Panc1 (cell line): ENCODE data around the gene CLDN22. TPM values are rescaled to one million over a fixed set of nuclear protein-coding genes. Genes with fewer than 3 reads are reported as not detected.

Experiments used
- ATAC-seq: fragments of 200-7000 bp; cut with Tn5 transposase; 2 replicates; pipeline ENCODE4 v1.9.1; 2020; ENCODE audit warnings: mild to moderate bottlenecking, moderate library complexity
- BruUV-seq: library from RNA; stranded (reverse); fragments of 400-500 nt; replicated peaks from 2 replicates; lab custom pipeline; 2021; lab: Mats Ljungman, UMichigan
- CTCF ChIA-PET: fragments of 300-600 bp; sonication (Branson Sonifier 250); formaldehyde crosslinking; loops from one replicate; lab custom pipeline; 2022; ENCODE audit warnings: antibody characterized with exemption; lab: Charles Lee
- POLR2A ChIA-PET: fragments of 300-600 bp; sonication (Branson Sonifier 250); formaldehyde crosslinking; loops from one replicate; lab custom pipeline; 2022; ENCODE audit warnings: antibody characterized with exemption; lab: Charles Lee
- DNase-seq: peaks from one replicate; pipeline ENCODE4 v3.0.0-alpha.2; 2010; ENCODE audit warnings: low read depth, low spot score
- H3K27ac ChIP-seq: 2 replicates; pipeline ENCODE4 v1.5.1; 2011; ENCODE audit warnings: mild to moderate bottlenecking, low read length, inconsistent platforms
- H3K27me3 ChIP-seq: fragments of 200-500 bp; sonication (Bioruptor generic); 2 replicates; pipeline ENCODE4 v1.6.0; 2014; ENCODE audit warnings: low read length, inconsistent platforms; ENCODE audit not compliant: control insufficient read depth, insufficient read depth
- H3K36me3 ChIP-seq: fragments of 200-500 bp; sonication (Bioruptor generic); 2 replicates; pipeline ENCODE4 v1.5.1; 2014; ENCODE audit warnings: inconsistent platforms, mild to moderate bottlenecking, low read length, moderate library complexity; ENCODE audit not compliant: control insufficient read depth, insufficient read depth
- H3K4me1 ChIP-seq: 2 replicates; pipeline ENCODE4 v1.5.1; 2011; ENCODE audit warnings: inconsistent platforms, mild to moderate bottlenecking, low read length, moderate library complexity; ENCODE audit not compliant: control insufficient read depth, insufficient read depth
- H3K4me3 ChIP-seq, 2 experiments: 2 replicates each; pipeline ENCODE4 v1.5.1; 2011 to 2012; ENCODE audit warnings: low read depth in 2 of 2, low read length in 2 of 2, mild to moderate bottlenecking in 2 of 2, inconsistent platforms in 1 of 2, moderate library complexity in 1 of 2
- H3K9me3 ChIP-seq: fragments of 200-500 bp; sonication (Bioruptor generic); 2 replicates; pipeline ENCODE4 v1.5.1; 2014; ENCODE audit warnings: low read depth, mild to moderate bottlenecking, inconsistent platforms, low read length, moderate library complexity; ENCODE audit not compliant: control insufficient read depth, insufficient read depth
- CTCF ChIP-seq: fragments of 450-650 bp; IDR thresholded peaks from 2 replicates; pipeline ENCODE4 v1.5.1; 2017; ENCODE audit warnings: mild to moderate bottlenecking
- POLR2AphosphoS5 ChIP-seq: IDR thresholded peaks from 2 replicates; pipeline ENCODE4 v1.6.1; 2012; ENCODE audit warnings: mild to moderate bottlenecking, low read depth, low read length, moderate library complexity
- SIN3A ChIP-seq: IDR thresholded peaks from 2 replicates; pipeline ENCODE4 v1.6.1; 2012; ENCODE audit warnings: low read depth, mild to moderate bottlenecking, low read length, moderate library complexity, borderline replicate concordance; ENCODE audit not compliant: insufficient read depth
- TCF7L2 ChIP-seq: IDR thresholded peaks from 2 replicates; pipeline ENCODE4 v1.6.1; 2011; ENCODE audit warnings: mild to moderate bottlenecking, low read depth, low read length, inconsistent platforms
- in situ Hi-C: cut with HindIII; loops from 2 replicates; pipeline ENCODE4 v1.10.0; 2016; ENCODE audit warnings: low sequenced_read_pairs, low pct_unique_long_range_greater_than_20kb
- intact Hi-C: fragments of 100-400 bp; cut with micrococcal nuclease; formaldehyde crosslinking; loops from one replicate; pipeline ENCODE4 v1.10.0; 2022; ENCODE audit not compliant: unreplicated experiment
- total RNA-seq: library from RNA; stranded (reverse); gene quantifications from one replicate; pipeline ENCODE4 v1.2.1, GENCODE V29; 2021; ENCODE audit not compliant: unreplicated experiment
- TF ChIP-seq, protein P1 (sequence below), 2 experiments: IDR thresholded peaks; 2 replicates each; pipeline ENCODE4 v1.6.1; 2011 to 2012; ENCODE audit warnings: low read depth in 2 of 2, control low read depth in 1 of 2, low read length in 1 of 2, mild to moderate bottlenecking in 1 of 2, moderate library complexity in 1 of 2; ENCODE audit not compliant: insufficient read depth in 1 of 2

CLDN22 gene
- total RNA-seq, 1 experiment from 2014 or later: not detected

- no peak for DNase-seq
- no peak overlapping the region for H3K4me3 ChIP-seq
- H3K4me1 ChIP-seq: no peaks in the 10 kb centered on the region
- H3K27ac ChIP-seq: no peak overlapping the region
- intact Hi-C loops (no loop called here), in situ Hi-C loops (no loop called here)
- POLR2A ChIA-PET: no interaction called here
- TF ChIP-seq CTCF: no peak
- TF ChIP-seq, protein P1, sequence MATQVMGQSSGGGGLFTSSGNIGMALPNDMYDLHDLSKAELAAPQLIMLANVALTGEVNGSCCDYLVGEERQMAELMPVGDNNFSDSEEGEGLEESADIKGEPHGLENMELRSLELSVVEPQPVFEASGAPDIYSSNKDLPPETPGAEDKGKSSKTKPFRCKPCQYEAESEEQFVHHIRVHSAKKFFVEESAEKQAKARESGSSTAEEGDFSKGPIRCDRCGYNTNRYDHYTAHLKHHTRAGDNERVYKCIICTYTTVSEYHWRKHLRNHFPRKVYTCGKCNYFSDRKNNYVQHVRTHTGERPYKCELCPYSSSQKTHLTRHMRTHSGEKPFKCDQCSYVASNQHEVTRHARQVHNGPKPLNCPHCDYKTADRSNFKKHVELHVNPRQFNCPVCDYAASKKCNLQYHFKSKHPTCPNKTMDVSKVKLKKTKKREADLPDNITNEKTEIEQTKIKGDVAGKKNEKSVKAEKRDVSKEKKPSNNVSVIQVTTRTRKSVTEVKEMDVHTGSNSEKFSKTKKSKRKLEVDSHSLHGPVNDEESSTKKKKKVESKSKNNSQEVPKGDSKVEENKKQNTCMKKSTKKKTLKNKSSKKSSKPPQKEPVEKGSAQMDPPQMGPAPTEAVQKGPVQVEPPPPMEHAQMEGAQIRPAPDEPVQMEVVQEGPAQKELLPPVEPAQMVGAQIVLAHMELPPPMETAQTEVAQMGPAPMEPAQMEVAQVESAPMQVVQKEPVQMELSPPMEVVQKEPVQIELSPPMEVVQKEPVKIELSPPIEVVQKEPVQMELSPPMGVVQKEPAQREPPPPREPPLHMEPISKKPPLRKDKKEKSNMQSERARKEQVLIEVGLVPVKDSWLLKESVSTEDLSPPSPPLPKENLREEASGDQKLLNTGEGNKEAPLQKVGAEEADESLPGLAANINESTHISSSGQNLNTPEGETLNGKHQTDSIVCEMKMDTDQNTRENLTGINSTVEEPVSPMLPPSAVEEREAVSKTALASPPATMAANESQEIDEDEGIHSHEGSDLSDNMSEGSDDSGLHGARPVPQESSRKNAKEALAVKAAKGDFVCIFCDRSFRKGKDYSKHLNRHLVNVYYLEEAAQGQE (IDR thresholded peaks at IDR 0.05; ENCODE audit: insufficient read depth in 1 of 2, low read depth in 2 of 2, low read length in 1 of 2): no peak
- TF ChIP-seq POLR2AphosphoS5: no peak
- TF ChIP-seq SIN3A: no peak
- TF ChIP-seq TCF7L2: no peak
- no peak for ATAC-seq
- no TSS peak for BruUV-seq
- H3K9me3 ChIP-seq: no peaks in the 10 kb centered on the region
- no peaks in the 10 kb centered on the region for H3K27me3 ChIP-seq
- CTCF ChIA-PET: interaction anchor here (0.7 kb wide), 1 partner anchor 555 kb away, joined by 3 read pairs; no protein-coding TSS in a partner anchor
- no peaks in the 10 kb centered on the region; the same call in 1 of the 2 replicates for H3K36me3 ChIP-seq
Measured at GRCh38 chr4:183318656-183319055, 1.4 kb downstream of the CLDN22 start.

GRCh38 chr4:183314806-183315205 is 5.3 kb downstream of the CLDN22 start:
- no peak overlapping the region for H3K4me3 ChIP-seq
- no peaks in the 10 kb centered on the region for H3K27me3 ChIP-seq
- H3K36me3 ChIP-seq: no peaks in the 10 kb centered on the region; the same call in 1 of the 2 replicates
- BruUV-seq: no TSS peak
- no peak for TF ChIP-seq POLR2AphosphoS5
- no peak for TF ChIP-seq SIN3A
- TF ChIP-seq, protein P1 (IDR thresholded peaks at IDR 0.05; ENCODE audit: insufficient read depth in 1 of 2, low read depth in 2 of 2, low read length in 1 of 2): no peak
- no peak for TF ChIP-seq CTCF
- no peak for TF ChIP-seq TCF7L2
- ATAC-seq: no peak
- no peak for DNase-seq
- no peak overlapping the region for H3K27ac ChIP-seq
- ChIA-PET CTCF (no interaction called here), POLR2A (no interaction called here)
- intact Hi-C loops (no loop called here), in situ Hi-C loops (no loop called here)
- no peaks in the 10 kb centered on the region for H3K4me1 ChIP-seq
- no peaks in the 10 kb centered on the region for H3K9me3 ChIP-seq
